HEK293T (cell line): ENCODE measurements around the gene STAG1.

Source experiments
- BHLHE40 ChIP-seq: fragments of 450-650 bp; IDR thresholded peaks from 2 replicates; pipeline ENCODE4 v1.6.1; 2016; ENCODE audit warnings: mild to moderate bottlenecking, moderate library complexity, borderline replicate concordance
- FOXA1 ChIP-seq: fragments of 450-650 bp; IDR thresholded peaks from 2 replicates; pipeline ENCODE4 v1.6.1; 2016; ENCODE audit warnings: mild to moderate bottlenecking
- SP1 ChIP-seq: fragments of 450-650 bp; IDR thresholded peaks from 2 replicates; pipeline ENCODE4 v1.6.1; 2017

DNA sequence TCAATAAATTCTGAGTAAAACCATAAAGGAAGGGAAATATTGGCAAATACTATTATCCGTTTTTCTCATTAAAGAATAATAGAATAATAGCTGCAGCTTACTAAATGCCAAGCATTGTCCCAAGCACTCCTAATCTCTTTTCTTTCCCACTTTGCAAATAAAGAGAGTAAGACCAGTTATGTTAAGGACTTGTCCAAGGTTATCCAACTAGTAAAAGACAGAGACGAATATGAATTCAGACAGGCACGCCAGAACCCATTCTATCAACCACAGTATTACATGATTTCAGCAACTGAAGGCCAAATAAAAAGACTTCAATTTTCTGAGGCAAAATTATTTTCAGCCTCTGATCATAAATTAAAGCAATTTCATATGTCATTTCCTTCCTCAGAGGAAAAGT lies 235.5 kb downstream of the STAG1 start:
- TF ChIP-seq SP1, result no peak
- TF ChIP-seq FOXA1, result no peak
- TF ChIP-seq BHLHE40, result no peak
